GM19395 (cell line): ENCODE data around the gene C11orf86.
A peak's percentile ranks its signal among the peaks of the same experiment; 100 is the strongest.
"Not testable (repeated sequence)": the region's sequence is repeated elsewhere in the genome, so short reads cannot be mapped to it uniquely, and the experiment has no call there.

Source experiments
- ATAC-seq: cut with Tn5 transposase; IDR thresholded peaks from one replicate; pipeline ENCODE4 v1.9.1; 2021; ENCODE audit warnings: mild to moderate bottlenecking, moderate library complexity; ENCODE audit not compliant: unreplicated experiment

C11orf86 gene, protein sequence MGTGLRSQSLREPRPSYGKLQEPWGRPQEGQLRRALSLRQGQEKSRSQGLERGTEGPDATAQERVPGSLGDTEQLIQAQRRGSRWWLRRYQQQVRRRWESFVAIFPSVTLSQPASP

DNA sequence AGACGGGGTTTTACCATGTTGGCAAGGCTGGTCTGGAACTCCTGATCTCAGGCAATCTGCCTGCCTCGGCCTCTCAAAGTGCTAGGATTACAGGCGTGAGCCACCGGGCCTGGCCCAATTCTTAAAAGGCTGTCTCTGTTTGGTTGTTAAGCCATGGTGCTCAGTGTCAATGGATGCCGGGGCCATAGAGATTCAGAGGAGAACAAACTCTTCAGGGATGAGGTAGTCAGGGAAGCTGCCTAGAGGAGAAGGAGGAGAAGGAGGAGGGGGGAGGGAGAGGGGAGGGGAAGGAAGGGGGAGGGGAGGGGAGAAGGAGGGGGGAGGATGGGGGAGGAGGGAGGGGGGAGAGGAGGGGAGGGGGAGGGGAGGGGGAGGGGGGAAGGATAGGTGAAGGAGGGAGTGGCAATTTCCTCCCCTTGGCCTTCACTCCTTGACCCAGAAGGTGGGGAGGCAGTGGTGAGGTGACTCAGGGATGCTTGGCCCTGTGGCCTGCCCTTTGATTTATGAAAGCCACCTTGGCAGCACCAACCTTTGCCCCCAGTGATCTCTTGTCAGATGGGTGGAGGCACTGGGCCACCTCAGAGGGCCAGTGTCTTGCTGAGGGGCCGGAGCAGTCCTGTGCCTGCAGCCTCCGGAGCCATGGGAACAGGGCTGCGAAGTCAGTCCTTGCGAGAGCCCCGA, at the start of gene C11orf86:
TSS of gene C11orf86 (plus strand) at position 581 of the 681 bp plus-strand sequence. CDS start at position 640, 59 bp downstream.
- ATAC-seq = no peak

DNA sequence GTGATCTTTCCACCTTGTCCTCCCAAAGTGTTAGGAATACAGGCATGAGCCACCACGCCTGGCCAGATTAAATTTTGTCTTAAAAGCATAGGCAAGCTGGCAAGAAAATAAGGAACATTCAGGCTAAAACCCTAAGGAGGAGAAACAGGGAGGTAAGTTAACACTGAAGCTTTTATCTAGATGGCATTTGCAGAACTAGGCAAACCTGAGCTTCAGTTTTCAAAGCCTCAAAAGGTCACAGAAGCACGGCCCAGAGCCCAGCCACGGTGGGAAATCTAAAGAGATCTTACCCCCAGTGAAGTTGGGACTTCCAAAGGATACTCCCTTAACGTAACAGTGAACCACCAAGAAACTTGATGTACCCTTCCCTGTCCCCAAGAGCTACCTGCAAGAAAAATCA, 45.4 kb upstream of the C11orf86 start:
- no peak for ATAC-seq

DNA sequence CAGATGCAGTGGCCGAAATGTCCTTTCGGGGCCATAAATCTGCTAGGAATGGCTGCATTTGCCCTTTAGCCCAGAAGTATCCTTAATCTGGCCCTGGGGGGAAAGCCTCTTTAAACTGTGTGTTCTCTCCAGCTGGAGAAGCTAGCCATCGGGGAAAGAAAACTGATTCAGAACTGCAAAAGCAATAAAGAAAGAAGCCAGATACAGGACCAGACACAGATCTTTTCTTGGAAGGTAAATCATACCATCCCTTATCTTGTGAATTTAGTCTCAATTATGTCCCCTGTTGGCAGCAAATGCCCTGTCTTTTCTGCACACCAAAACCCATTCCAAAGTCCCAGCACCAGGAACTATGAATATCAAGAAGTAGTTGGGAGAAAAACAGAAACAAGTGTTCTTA, 42.6 kb upstream of the C11orf86 start:
- no peak for ATAC-seq

DNA sequence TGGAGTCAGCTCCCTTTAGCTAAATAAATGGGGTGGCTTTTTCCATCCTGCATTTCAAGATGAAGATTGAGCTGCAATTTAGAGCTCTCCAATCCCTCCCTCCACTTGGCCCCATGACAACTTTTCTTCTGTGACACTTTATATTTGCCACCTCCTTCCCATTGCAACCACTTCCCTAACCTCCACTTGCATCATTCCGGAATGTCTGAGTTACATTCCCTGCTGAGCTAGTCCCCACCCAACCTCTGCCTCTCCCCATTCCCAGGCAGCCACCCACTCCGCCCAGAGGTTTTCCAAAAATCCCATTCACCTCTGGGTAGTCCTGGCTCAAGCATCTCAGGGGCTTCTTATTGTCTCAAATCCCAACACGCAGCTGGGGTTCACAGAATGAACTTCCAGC, 41.6 kb upstream of the C11orf86 start:
- no peak for ATAC-seq

DNA sequence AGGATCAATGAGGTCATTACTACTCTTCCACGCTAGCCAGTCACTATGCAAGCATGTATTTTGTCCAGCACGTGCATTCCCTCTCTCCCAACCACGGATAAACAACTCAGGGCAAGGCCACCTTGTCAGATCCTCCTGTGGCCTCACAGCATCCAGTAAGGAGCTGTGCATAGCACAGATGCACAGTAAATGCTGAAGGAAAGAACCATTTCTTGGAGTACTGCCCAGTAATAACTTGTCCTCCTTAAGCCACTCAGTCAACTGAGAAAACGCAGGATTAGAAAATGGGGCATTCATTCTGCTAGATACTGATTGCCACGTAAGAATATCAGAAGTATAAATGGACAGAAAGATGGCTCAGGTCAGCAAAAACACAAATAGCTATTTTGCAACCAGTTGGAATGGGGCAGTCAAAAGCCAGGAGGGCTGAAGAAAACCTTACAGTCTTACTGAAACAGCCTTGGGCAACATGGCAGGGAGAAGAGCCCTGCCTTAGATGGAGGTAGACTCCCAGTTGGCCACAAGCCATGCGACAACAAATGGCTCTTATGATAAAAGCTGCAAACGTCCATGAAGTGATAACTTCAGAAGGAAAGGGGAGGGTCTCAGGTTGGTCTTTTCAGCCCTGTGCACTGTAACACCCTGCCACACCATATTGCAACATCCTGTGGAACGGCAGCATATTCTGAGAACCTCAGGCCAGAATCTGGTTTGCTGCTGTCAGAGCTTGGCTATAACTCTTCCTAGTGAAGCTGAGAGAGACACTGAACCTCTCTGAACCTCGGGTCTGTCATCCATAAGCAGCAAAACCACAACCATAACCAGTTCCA, 39.9 kb upstream of the C11orf86 start:
- no peak for ATAC-seq

DNA sequence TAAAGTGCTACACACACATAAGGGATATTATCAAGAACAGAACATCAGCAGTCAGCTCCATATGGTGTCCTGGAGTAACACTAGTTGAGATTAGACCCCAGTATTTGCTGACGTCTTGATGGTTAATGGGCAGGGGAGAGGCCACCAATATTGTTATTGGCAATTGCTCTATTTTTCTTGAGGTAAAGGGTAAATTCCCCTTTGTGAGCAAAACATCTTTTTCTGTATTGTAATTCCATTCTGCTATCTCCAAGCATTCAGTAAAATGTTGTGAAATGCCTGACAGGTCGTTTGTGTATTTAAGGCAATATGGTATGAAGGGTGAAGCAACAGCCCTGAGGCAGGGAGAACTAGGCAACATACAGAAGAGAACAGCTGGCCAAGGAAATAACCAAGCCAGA, 38.8 kb upstream of the C11orf86 start:
- no peak for ATAC-seq

DNA sequence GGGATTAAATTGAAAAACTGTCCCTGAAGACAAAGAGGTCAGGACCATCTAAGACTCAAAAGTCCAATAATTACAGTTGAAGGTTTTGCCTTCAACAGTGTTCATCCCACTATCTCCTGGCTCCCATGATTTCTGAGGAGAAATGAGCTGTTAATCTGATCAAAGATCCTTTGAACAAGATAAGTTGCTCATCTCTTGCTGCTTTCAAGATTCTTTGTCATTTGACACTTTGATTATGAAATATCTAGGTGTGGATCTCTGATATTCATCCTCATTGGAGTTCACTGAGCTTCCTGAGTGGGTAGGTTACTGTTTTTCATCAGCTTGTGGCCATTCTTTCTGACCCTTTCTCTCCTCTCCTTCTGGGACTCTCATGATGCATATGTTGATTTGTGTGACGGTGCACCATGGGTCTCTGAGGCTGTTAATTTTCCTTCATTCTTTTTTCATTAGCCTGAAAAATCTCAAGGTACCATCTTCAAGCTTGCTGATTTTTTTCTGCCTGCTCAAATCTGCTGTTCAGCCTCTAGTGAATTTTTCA, 37.8 kb upstream of the C11orf86 start:
- ATAC-seq = no peak

DNA sequence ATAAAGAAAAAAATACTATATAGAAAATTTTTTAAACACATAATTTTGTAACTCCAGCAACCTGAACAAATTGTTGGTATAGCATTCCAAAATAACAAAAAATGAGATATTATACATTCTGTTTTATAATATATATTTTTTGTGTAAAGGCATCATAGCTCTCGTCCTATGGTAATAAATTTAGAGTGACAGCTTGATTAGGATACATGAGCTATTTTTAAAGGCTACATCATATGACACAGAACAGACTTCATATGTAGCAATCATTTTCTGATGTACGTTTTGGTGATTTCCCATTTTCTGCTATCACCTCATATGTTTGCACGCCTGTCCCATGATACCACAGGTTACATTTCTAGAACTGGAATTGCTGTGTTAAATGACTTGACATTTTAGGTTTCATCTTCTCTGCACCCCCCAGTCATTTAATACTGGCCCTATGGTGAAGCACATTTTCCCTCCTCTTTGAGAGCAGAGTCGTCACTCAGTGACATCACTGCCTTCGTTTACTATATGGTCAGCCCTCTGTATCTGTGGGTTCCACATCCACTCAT, 36.4 kb upstream of the C11orf86 start:
- no peak for ATAC-seq

DNA sequence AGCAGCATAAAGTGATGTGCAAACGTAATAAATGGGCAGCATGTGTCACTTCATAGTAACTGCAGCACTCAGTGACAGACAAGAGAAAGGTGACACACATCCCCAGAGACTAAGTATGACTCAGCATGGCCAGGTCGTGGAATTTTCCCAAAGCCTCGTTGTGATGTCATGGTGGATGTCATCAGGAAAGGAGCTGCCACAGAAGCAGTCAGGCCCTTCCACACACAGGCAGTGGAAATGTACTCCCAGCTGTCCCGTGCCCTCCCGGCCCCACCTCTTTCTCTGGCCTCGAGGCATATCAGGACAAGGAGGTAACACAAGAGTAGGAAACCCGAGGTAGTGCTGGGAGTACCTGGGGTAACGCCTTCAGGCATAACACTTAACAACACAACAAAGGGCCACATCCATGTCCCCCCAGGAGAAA, 25.0 kb upstream of the C11orf86 start:
- ATAC-seq = no peak

DNA sequence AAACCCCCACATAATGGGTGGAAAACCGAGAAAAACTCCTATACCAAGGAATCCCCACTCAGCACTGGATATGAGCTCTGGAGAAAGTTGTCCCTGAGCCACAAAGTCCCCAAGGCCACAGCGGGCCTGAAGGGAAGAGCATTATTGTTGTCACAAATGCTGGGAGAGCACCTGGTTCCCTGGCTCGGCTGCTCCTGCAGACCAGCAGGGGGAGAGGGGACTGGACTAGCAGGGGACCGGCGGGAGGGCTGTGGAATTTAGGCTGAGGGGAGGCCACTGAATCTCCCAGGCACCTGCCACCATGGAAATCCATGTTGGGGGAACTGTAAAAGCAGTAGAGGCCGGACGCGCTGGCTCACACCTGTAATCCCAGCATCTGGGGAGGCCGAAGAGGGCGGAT, 24.0 kb upstream of the C11orf86 start:
- no peak for ATAC-seq

DNA sequence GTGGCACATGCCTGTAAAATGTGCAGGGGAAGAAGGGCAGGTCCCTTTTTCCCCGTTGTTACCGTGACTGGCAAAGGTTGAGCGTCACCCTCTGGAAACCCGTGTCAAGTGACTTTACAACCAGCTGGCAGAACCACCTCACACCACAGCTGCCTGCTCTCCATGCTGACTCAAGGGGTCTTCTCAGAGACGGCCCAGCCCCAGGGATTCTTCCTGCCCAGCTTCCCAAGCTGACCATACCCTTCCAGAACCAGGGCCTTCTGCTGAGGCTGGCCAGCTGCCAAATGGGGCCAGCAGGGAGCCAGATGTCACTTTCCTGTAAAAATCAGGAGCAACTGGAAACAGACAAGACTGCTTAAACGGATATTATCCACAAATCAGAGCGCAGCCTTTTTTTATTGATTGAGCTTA, 23.2 kb upstream of the C11orf86 start:
- no peak for ATAC-seq

DNA sequence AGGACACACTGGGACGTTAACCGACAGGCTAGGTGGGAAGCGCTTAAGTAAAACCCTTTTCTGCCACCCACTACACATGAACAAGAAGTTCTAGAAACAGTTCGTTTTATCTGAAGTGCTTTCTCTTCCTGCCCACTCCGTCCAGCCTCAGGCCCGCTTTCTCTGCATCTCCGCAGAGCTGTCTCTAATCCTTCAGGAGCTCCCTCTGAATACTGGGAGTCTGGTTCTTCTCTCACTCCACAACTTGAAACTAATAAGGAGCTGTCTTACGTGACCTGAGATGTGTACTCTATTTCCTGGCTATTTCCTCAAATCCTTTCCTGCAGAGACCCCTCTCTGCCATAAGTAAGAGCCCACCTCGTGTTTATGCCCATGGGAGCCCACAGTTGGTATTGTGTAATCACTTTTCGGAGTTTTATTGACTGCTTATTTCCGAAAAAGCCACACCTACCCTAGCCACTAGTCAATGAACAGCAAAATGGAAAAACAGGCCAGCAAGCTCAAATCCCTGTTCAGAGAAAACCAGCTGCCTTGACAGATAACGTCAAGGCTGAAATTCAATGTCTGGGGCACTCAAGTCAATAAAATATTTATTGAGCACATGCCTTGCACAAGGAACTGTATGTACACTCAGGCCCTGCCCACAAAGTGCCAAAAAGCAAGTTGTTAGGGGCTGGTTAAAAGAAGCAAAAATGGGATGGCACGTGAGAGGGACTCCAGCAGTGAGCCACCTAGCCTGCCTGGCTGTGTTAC, 21.8 kb upstream of the C11orf86 start:
- ATAC-seq = no peak

DNA sequence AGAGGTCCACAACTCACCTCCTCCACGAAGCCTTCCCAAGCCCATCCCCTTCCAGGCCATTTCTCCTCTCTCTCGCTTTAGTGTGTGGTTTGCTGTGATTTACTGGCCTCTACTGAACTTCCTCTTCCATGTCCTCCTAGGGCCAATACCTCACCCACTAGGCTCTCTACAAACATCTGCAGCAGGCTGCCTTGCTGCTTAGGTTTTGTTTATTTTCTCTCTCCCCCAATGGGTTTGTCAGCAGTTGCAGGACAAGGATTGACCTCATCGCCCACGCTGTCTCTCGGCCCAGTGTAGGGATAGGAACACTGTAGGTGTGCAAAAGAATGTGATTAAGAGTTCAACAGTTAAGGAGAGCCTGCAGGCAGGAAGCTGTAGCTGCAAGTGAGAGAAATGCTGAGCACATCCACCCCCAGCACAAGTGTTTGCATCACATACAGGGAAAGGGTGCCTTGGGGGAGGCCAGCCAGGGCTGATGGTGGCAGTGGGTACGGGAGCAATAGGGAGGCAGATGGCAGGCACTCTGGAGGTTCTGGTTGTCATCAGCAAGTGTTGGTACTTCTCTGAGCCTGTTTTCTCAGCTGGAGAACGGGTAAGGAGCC, 18.3 kb upstream of the C11orf86 start:
- ATAC-seq = no peak

DNA sequence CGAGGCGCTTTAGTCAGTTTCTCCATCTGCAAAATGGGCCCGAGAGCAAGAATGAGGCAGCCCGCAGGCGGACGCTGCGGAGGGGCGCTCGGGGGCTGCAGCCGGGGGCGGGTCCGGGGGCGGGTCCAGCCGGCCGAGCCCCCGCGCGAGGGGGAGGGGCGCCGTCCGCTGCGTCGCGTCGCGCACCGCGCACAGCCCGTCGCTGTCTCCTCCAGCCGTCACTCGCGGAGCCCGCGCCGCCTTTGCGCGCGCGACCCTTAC, 17.2 kb upstream of the C11orf86 start:
- ATAC-seq = peak; percentile 39

DNA sequence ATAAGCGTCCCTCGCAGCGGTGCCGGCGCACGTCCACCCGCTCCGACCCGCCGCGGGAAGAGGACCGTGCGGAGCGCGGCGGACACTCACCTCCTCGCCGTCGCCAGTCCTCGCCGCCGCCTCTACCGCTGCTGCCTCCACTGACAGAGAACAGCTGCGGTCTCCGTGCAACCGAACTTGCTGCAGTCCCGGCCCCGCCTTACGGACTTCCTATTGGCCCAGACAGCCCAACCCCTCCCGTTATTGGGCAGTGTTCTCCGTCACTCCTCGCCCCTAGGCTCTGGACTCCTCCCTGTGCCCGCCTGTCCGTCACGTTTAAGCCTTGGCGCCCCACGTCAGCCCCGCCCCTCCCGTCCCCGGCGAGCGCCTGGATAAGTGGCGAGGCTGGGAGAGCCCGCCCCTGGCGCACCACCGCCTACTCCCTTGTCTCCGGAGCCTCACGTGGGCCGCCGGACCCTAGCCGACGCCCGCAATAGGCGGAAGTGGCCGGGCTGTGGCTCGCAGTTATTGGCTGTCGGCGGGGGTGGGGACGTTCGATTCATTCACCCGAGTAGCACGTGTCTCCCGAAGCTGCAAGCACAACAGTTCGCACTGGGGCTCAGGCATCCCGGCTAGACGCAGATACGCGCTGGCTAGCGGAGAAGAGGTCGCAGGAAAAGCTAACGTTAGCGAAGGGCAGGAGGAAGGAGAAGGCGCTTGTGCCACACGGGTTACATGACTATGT, 16.7 kb upstream of the C11orf86 start, which contains the start of gene PC:
TSS of gene PC (minus strand) at position 152 of the 724 bp plus-strand sequence. CDS start 86,224 bp downstream, outside the sequence.
- ATAC-seq = peak; percentile 97

DNA sequence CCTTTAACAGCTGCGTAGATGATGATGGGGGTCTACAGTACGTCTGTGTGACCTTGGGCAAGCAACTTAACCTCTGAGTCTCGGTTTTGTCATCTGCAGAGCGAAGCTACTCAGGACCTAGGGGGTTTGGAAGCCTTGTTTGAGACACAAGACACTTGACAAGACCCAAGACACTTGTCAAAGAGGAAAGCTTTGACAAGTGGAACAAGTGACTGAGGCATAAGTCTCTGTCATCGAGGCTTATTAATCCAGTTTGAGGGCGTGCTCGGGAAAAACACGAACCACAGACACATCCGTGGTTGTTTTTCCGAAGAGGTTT, 16.2 kb upstream of the C11orf86 start:
- no peak for ATAC-seq

DNA sequence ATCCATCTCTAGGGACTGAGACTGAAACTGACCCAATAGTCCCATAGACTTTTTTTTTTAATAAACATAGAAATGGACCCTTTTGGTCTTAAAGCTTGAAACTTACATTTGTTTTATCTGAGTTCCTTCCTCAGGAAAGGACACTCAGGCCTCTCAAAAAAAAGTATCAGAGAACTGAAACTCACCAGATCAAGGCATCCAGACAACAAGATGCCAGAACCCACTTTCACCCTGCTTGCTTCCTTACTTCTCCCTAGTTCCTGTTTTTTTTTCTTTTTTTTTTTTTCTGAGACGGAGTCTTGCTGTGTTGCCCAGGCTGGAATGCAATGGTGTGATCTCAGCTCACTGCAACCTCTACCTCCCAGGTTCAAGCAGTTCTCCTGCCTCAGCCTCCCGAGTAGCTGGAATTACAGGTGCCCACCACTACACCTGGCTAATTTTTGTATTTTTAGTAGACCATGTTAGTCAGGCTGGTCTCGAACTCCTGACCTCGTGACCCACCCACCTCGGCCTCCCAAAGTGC, 13.4 kb upstream of the C11orf86 start:
- not testable (repeated sequence) for ATAC-seq

DNA sequence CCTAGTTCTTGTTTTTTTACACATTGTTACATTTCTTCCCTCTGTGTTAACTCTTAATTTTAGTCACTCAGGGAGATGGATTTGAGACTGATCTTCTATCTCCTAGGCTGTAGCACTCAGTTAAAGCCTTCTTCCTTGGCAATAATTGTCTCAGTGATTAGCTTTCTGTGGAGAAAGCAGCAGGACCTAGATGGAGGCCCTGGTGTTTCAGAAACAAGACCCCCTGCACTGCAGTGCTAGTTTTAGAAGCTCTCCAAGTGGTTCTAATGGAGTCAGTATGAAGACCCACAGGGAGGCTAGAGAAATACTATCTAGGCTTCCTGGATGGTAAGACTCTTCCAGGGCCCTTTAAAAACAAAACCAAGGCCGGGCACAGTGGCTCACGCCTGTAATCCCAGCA, 12.9 kb upstream of the C11orf86 start:
- no peak for ATAC-seq

DNA sequence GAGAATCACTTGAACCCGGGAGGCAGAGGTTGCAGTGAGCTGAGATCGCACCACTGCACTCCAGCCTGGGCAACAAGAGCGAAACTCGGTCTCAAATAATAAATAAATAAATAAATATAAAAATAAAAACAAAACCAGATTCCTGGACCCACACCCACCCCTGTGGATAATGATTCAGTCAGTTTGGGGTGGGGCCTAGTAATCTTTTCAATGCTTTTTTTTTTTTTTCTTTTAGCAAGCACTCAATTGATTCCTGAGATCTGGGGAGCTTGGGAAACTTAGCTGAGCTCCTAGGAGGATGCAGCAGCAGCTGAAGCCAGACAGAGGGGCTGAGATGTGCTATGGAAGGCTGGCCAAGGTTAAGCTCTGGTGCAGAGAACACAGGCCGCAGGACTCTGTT, 12.3 kb upstream of the C11orf86 start:
- ATAC-seq = no peak

DNA sequence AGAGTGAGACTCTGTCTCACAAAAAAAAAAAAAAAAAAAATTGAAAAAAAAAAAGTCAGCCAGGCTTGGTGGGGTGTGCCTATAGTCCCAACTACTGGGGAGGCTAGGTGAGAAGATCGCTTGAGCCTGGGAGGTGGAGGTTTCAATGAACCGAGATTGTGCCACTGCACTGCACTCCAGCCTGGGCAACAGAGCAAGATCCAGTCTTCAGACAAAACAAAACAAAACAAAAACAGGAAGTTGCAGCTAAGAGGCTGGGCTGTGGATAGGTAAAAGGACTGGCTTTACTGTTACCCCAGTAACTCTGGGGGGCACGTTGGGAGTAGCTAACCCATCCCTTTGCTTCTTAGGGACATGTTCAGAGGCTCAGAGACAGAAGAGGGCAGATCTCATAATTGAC, 10.6 kb upstream of the C11orf86 start:
- ATAC-seq = no peak
